GM12891 (cell line): ENCODE results near the gene MDGA2.
"Not testable (repeated sequence)": the region's sequence is repeated elsewhere in the genome, so short reads cannot be mapped to it uniquely, and the experiment has no call there.

Source experiments
- DNase-seq: peaks from one replicate; pipeline ENCODE4 v3.0.0; 2011; ENCODE audit warnings: low spot score; ENCODE audit not compliant: insufficient read length
- FAIRE-seq: peaks from 2 replicates; lab custom pipeline; 2011; peaks lifted over from hg19 to GRCh38; lab: Jason Lieb, UNC
- PAX5 ChIP-seq: IDR thresholded peaks from 2 replicates; pipeline ENCODE4 v1.6.1; 2011; ENCODE audit warnings: low read length, moderate library complexity, mild to moderate bottlenecking; ENCODE audit not compliant: insufficient read depth, severe bottlenecking
- POLR2A ChIP-seq: IDR thresholded peaks from 2 replicates; pipeline ENCODE4 v1.6.1; 2011; ENCODE audit warnings: low read depth, low read length, control low read depth
- POLR2AphosphoS5 ChIP-seq: IDR thresholded peaks from 2 replicates; pipeline ENCODE4 v1.6.1; 2011; ENCODE audit warnings: low read depth, low read length, control low read depth
- POU2F2 ChIP-seq: IDR thresholded peaks from 2 replicates; pipeline ENCODE4 v1.6.1; 2011; ENCODE audit warnings: low read depth, mild to moderate bottlenecking, control low read depth, low read length, moderate library complexity
- SPI1 ChIP-seq: IDR thresholded peaks from 2 replicates; pipeline ENCODE4 v1.6.1; 2011; ENCODE audit warnings: low read depth, low read length, control low read depth
- TAF1 ChIP-seq: IDR thresholded peaks from 2 replicates; pipeline ENCODE4 v1.6.1; 2011; ENCODE audit warnings: low read depth, low read length, control low read depth

MDGA2 gene

DNA sequence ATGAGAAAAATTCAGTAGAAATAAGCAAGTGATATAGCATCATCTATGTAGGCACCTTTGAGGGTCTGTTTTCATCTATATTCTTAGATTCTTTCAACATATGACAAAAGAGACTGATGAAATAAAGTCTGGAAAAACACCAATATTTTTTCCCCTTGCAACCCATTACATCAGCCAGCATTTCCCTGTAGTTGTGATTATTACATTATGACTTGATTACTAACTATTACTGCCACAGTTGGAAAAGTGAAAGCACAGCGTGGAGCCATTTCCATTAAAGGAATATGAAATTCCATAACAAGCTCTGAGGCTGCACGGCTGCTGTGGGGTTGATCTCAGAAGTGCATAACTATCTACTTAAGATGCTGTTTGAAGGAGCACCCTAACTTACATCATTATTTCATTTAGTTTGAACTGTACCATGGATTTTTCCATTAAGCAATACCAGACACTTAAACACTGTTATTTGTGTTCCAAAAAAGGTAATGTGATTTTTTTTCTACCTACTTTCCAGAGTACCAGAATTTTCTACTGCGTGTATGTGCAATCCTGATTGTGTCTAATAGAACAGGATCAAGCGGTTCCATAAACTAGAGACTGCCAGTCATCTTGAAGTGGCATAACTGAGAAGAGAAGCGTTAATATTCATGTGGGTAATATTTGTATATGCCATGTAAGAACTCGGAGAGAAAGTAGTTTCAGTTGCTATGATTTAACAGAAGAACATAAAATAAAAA, 405.5 kb downstream of the MDGA2 start:
- DNase-seq: no peak
- FAIRE-seq: no peak
- TF ChIP-seq PAX5 (no peak), POU2F2 (no peak), TAF1 (no peak), SPI1 (no peak)

DNA sequence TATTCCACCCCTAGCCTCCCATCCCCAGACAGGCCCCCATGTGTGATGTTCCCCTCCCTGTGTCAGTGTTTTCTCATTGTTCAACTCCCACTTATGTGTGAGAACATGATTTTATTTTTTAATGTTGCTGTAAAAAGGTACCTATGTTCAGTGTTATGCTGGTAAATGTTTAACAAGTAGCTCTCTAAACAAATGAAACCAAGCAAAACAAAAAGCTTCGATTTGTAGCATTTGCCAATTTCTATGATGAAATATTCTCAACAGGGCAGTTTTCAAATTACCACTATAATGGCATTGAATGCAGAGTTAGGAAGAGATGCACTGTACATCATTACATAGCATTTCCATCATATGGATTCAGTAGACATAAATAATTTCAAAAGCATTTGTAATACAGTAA, 410.6 kb downstream of the MDGA2 start:
- no peak for TF ChIP-seq POLR2AphosphoS5
- DNase-seq: no peak
- no peak for FAIRE-seq

DNA sequence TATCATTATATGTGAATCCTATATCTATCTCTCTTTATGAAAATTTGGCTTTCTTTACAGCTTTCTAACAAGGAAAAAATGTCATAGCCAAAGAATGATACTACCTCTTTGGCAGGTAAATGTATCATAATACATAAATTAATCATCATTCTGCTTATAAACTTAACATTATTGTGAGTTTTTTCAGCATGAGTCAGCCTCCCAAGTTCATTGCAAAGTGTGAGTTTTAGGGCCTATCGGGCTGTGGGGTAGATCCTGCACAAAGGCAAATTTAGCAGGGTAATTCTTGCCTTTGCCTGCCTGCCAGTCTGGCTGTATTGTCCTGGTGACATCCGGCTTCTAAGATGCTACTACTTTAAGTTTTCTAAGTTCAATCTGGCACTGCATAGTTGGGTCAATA, 412.6 kb downstream of the MDGA2 start:
- no peak for DNase-seq
- no peak for FAIRE-seq
- TF ChIP-seq POLR2A (no peak), POU2F2 (no peak), TAF1 (no peak), POLR2AphosphoS5 (no peak), PAX5 (no peak), SPI1 (no peak)

DNA sequence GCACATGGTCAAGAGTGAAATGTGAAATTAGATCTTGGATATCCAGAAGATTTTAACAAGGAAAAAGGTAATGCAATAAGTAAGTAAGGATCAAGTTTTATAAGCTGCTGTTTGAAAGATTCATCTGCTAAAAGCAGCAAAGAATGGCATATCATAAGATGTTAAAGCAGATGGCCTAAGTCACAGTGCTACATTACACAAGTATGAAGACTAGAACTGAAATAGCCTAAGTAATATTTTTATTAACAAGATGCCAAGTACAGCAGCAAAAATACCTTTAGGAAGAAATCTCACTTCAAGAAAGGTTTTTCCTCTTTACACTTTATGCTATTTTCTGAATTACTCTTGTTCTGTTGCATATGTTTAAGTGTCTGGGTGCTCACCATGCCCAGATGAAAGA, 414.1 kb downstream of the MDGA2 start:
- DNase-seq (no peak), FAIRE-seq (no peak)
- TF ChIP-seq POLR2AphosphoS5 (no peak), POU2F2 (no peak), PAX5 (no peak), POLR2A (no peak), TAF1 (no peak)

DNA sequence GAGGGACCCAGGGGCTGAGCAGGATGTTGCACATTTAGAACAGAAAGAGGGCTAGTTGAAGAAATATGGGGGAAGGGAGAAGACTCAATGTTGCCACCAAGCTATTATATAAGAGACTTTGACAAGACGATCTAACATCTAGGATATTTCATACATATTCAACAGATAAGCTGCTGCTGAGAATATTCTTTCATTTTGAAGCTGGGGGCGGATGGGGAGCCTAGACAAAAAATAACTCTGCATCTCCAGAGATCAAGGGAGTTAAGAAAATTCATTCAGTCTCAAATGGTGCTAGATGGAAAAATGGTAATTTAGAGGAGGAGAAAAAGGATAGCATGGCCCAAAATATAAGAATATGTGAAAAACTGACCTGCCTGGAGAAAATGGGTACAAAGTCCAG, 415.6 kb downstream of the MDGA2 start:
- no peak for TF ChIP-seq SPI1
- FAIRE-seq (no peak), DNase-seq (no peak)

DNA sequence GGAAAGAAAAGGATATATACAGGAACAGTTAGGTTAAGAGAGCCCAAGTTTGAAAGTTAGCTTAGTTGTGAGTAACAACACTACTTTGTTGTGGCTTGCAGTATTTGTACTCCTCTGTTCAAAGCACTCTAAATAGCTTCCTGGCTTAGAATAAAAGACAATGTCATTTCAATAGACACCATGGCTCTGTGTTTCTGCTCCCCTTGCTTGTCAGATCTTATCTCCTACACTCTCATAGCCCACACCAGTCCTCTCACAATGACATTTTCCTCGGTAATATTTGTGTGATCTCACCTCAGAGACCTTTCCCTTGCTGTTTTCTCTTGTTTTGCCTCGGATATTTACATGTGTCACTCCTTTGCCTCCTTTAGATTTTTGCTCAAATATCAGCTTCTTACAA, 418.4 kb downstream of the MDGA2 start:
- no peak for TF ChIP-seq TAF1
- no peak for TF ChIP-seq POU2F2
- TF ChIP-seq POLR2AphosphoS5: no peak
- FAIRE-seq (no peak), DNase-seq (no peak)

DNA sequence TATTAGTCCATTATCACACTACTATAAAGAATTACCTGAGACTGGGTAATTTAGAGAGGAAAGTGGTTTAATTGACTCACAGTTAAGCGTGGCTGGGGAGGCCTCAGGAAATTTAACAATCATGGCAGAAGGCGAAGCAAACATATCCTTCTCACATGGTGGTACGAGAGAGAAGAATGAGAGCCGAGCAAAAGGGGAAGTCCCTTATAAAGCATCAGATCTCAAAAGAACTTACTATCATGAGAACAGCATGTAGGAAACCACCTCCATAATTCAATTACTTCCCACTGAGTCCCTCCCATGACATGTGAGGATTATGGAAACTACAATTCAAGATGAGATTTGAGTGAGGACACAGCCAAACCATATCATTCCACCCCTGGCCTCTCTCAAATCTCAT, 422.6 kb downstream of the MDGA2 start:
- no peak for DNase-seq
- TF ChIP-seq POU2F2: no peak
- TF ChIP-seq PAX5: no peak
- no peak for TF ChIP-seq POLR2A
- TF ChIP-seq POLR2AphosphoS5: no peak
- TF ChIP-seq SPI1: no peak
- TF ChIP-seq TAF1: no peak
- FAIRE-seq: no peak

DNA sequence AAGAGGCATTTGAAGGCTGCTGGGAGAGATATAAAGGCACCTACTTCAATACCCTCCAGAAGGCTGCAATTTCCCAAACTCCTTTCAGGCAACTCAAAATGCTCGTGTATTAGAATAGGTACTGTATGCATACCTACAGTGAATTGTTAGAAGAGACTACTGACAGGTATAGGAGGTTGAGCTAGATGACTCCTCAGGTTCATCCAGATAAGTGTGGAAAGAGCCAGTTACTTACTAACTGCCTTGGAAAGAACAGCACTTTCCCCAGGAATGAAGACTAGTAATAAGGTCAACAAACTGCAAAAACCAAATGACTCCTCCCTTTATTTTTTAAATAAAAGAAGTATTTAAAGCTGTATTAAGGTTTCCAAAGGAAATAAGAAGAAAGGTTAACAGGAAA, 429.0 kb downstream of the MDGA2 start:
- no peak for TF ChIP-seq TAF1
- no peak for TF ChIP-seq POLR2A
- TF ChIP-seq POU2F2: no peak
- no peak for TF ChIP-seq PAX5
- no peak for TF ChIP-seq SPI1
- TF ChIP-seq POLR2AphosphoS5: no peak
- no peak for FAIRE-seq
- no peak for DNase-seq

DNA sequence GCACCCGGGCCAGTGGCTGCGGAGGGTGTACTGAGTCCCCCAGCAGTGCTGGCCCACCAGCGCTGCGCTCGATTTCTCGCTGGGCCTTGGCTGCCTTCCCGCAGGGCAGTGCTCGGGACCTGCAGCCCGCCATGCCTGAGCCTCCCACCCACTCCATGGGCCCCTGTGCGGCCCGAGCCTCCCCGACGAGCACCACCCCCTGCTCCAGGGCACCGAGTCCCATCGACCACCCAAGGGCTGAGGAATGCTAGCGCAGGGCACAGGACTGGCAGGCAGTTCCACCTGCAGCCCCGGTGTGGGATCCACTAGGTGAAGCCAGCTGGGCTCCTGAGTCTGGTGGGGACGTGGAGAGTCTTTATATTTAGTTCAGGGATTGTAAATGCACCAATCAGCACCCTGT, 432.8 kb downstream of the MDGA2 start:
- FAIRE-seq, DNase-seq: not testable (repeated sequence)

DNA sequence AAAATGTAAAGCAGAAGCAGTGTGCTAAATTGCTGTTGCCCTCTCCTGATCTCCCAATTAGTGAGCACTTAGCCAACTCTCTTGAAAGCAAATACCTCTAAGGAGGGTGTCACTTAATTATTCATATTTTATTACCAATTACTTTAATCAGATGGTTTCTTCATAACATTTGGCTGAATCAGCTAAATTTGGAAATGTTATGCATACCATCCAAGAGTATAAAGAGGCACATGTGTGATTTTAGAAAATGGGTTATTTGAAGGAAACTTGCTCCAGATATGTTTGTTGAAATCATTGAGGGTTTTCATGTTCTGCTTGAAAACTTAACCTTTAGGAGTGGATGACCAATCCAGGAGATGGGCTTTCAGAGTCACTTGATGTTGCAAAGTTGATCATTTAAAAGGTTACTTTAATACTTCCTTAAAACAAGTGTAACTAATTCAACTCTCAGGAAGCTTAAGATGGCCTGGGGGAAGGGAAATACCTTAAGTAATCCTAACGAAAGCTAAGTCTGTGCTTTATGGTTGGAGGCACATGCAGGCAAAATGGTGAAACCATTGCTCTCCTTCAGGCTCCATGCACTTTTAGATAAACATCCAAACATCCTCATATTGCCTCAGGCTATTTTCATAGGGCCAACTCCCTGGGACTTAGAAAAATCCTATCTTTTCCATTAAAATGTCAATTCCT, 434.5 kb downstream of the MDGA2 start:
- no peak for DNase-seq
- no peak for FAIRE-seq
- TF ChIP-seq TAF1: no peak
- no peak for TF ChIP-seq PAX5
- no peak for TF ChIP-seq POLR2AphosphoS5
- no peak for TF ChIP-seq SPI1
- no peak for TF ChIP-seq POLR2A
- no peak for TF ChIP-seq POU2F2
